SK-N-SH treated with all-trans-retinoic acid at 6 μM for 48 hours (cell line): ENCODE measurements around the gene TMEM163.

Experiments used
- ATAC-seq: fragments of 200-7000 bp; cut with Tn5 transposase; 3 replicates; pipeline ENCODE4 v1.9.1; 2020; ENCODE audit warnings: mild to moderate bottlenecking, moderate library complexity
- ARNTL ChIP-seq: fragments of 450-650 bp; formaldehyde crosslinking; IDR thresholded peaks from 2 replicates; pipeline ENCODE4 v1.5.0; 2020; ENCODE audit warnings: low read depth, mild to moderate bottlenecking, moderate library complexity, borderline replicate concordance
- BACH2 ChIP-seq: fragments of 250-450 bp; sonication (Bioruptor Pico); IDR thresholded peaks from 2 replicates; pipeline ENCODE4 v1.9.0; 2021; ENCODE audit warnings: mild to moderate bottlenecking, borderline replicate concordance
- CREB5 ChIP-seq: fragments of 250-450 bp; sonication (Bioruptor Pico); IDR thresholded peaks from 2 replicates; pipeline ENCODE4 v1.5.1; 2020; ENCODE audit warnings: low read depth, mild to moderate bottlenecking, moderate library complexity
- CSDC2 ChIP-seq: fragments of 250-450 bp; sonication (Bioruptor Pico); IDR thresholded peaks from 2 replicates; pipeline ENCODE4 v1.5.0; 2020; ENCODE audit warnings: mild to moderate bottlenecking, moderate library complexity
- ESRRG ChIP-seq: fragments of 250-450 bp; sonication (Bioruptor Pico); IDR thresholded peaks from 2 replicates; pipeline ENCODE4 v1.6.1; 2021; ENCODE audit warnings: mild to moderate bottlenecking
- GLIS3 ChIP-seq: fragments of 250-450 bp; sonication (Bioruptor Pico); IDR thresholded peaks from 2 replicates; pipeline ENCODE4 v1.5.0; 2020; ENCODE audit warnings: mild to moderate bottlenecking, moderate library complexity
- ISL1 ChIP-seq: fragments of 250-450 bp; sonication (Bioruptor Pico); IDR thresholded peaks from 2 replicates; pipeline ENCODE4 v2.1.2; 2022; ENCODE audit warnings: mild to moderate bottlenecking, moderate library complexity
- OSR1 ChIP-seq: fragments of 250-450 bp; sonication (Bioruptor Pico); IDR thresholded peaks from 2 replicates; pipeline ENCODE4 v1.8.0; 2022; ENCODE audit warnings: moderate library complexity, mild to moderate bottlenecking, inconsistent platforms
- PATZ1 ChIP-seq: fragments of 250-450 bp; sonication (Bioruptor Pico); IDR thresholded peaks from 2 replicates; pipeline ENCODE4 v1.8.0; 2020; ENCODE audit warnings: mild to moderate bottlenecking, moderate library complexity, borderline replicate concordance
- POU6F1 ChIP-seq: fragments of 250-450 bp; sonication (Bioruptor Pico); IDR thresholded peaks from 2 replicates; pipeline ENCODE4 v1.8.0; 2021; ENCODE audit warnings: low read depth, mild to moderate bottlenecking, moderate library complexity, borderline replicate concordance
- PPARA ChIP-seq: fragments of 250-450 bp; sonication (Bioruptor Pico); IDR thresholded peaks from 2 replicates; pipeline ENCODE4 v1.5.0; 2020; ENCODE audit warnings: mild to moderate bottlenecking, borderline replicate concordance
- RARB ChIP-seq: fragments of 250-450 bp; sonication (Bioruptor Pico); IDR thresholded peaks from 2 replicates; pipeline ENCODE4 v1.8.0; 2021; ENCODE audit warnings: mild to moderate bottlenecking, moderate library complexity
- SNAI2 ChIP-seq: fragments of 250-450 bp; sonication (Bioruptor Pico); IDR thresholded peaks from 2 replicates; pipeline ENCODE4 v1.5.0; 2020; ENCODE audit warnings: mild to moderate bottlenecking, moderate library complexity
- TCF4 ChIP-seq: fragments of 250-450 bp; sonication (Bioruptor Pico); IDR thresholded peaks from 2 replicates; pipeline ENCODE4 v1.8.0; 2021; ENCODE audit warnings: mild to moderate bottlenecking, moderate library complexity, borderline replicate concordance
- TOX ChIP-seq: fragments of 250-450 bp; sonication (Bioruptor Pico); IDR thresholded peaks from 2 replicates; pipeline ENCODE4 v1.8.0; 2021; ENCODE audit warnings: mild to moderate bottlenecking, moderate library complexity, borderline replicate concordance
- TSHZ2 ChIP-seq: fragments of 250-450 bp; sonication (Bioruptor Pico); IDR thresholded peaks from 2 replicates; pipeline ENCODE4 v1.5.0; 2020; ENCODE audit warnings: mild to moderate bottlenecking, moderate library complexity
- ZC3H10 ChIP-seq: fragments of 250-450 bp; sonication (Bioruptor Pico); IDR thresholded peaks from 2 replicates; pipeline ENCODE4 v1.5.1; 2021; ENCODE audit warnings: mild to moderate bottlenecking, moderate library complexity
- ZFP3 ChIP-seq: fragments of 250-450 bp; sonication (Bioruptor Pico); IDR thresholded peaks from 2 replicates; pipeline ENCODE4 v1.5.0; 2020; ENCODE audit warnings: mild to moderate bottlenecking, moderate library complexity
- ZFP30 ChIP-seq: fragments of 450-650 bp; formaldehyde crosslinking; IDR thresholded peaks from 2 replicates; pipeline ENCODE4 v1.5.0; 2022; ENCODE audit warnings: mild to moderate bottlenecking, moderate library complexity
- ZNF565 ChIP-seq: fragments of 450-650 bp; formaldehyde crosslinking; conservative IDR thresholded peaks from 2 replicates; pipeline ENCODE4 v1.5.0; 2020; ENCODE audit warnings: low read depth, mild to moderate bottlenecking, moderate library complexity
- ZNF8 ChIP-seq: fragments of 450-650 bp; formaldehyde crosslinking; IDR thresholded peaks from 2 replicates; pipeline ENCODE4 v1.5.0; 2020; ENCODE audit warnings: mild to moderate bottlenecking, moderate library complexity
- TF ChIP-seq, protein P1 (sequence below): fragments of 250-450 bp; sonication (Bioruptor Pico); IDR thresholded peaks from 2 replicates; pipeline ENCODE4 v1.5.1; 2021; ENCODE audit warnings: mild to moderate bottlenecking, moderate library complexity

TMEM163 gene

GRCh38 chr2:134625311-134625710 lies 93.5 kb downstream of the TMEM163 start:
- ATAC-seq, result no peak
- TF ChIP-seq ISL1 (CRISPR knock-in tag) (no peak), ZFP3 (CRISPR knock-in tag) (no peak), SNAI2 (CRISPR knock-in tag) (no peak), ZFP30 (CRISPR knock-in tag) (no peak), POU6F1 (CRISPR knock-in tag) (no peak), ESRRG (no peak), PPARA (CRISPR knock-in tag) (no peak), ZNF565 (CRISPR knock-in tag) (no peak), CREB5 (CRISPR knock-in tag) (no peak), BACH2 (no peak), GLIS3 (CRISPR knock-in tag) (no peak), CSDC2 (no peak), RARB (no peak), ZC3H10 (CRISPR knock-in tag) (no peak), TOX (CRISPR knock-in tag) (no peak), TSHZ2 (CRISPR knock-in tag) (no peak), ARNTL (CRISPR knock-in tag) (no peak)
- TF ChIP-seq, protein P1, sequence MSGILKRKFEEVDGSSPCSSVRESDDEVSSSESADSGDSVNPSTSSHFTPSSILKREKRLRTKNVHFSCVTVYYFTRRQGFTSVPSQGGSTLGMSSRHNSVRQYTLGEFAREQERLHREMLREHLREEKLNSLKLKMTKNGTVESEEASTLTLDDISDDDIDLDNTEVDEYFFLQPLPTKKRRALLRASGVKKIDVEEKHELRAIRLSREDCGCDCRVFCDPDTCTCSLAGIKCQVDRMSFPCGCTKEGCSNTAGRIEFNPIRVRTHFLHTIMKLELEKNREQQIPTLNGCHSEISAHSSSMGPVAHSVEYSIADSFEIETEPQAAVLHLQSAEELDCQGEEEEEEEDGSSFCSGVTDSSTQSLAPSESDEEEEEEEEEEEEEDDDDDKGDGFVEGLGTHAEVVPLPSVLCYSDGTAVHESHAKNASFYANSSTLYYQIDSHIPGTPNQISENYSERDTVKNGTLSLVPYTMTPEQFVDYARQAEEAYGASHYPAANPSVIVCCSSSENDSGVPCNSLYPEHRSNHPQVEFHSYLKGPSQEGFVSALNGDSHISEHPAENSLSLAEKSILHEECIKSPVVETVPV (CRISPR knock-in tag), result no peak

- TF ChIP-seq PATZ1 (CRISPR knock-in tag), result no peak
- ATAC-seq, result no peak
These were observed 95.0 kb downstream of the TMEM163 start for GRCh38 chr2:134623796-134624195.

- ATAC-seq, result no peak
- TF ChIP-seq RARB (no peak), CREB5 (CRISPR knock-in tag) (no peak), PATZ1 (CRISPR knock-in tag) (no peak), SNAI2 (CRISPR knock-in tag) (no peak), BACH2 (no peak), GLIS3 (CRISPR knock-in tag) (no peak), OSR1 (CRISPR knock-in tag) (no peak), ZC3H10 (CRISPR knock-in tag) (no peak), PPARA (CRISPR knock-in tag) (no peak), ZNF8 (CRISPR knock-in tag) (no peak), ZFP30 (CRISPR knock-in tag) (no peak), ISL1 (CRISPR knock-in tag) (no peak), TCF4 (CRISPR knock-in tag) (no peak)
- TF ChIP-seq, protein P1 (CRISPR knock-in tag), result no peak
These were observed 95.8 kb downstream of the TMEM163 start for GRCh38 chr2:134623046-134623445.
